Measurements from ENCODE around the gene PLCH1. TPM values are rescaled to one million over a fixed set of nuclear protein-coding genes. Genes with fewer than 3 reads are reported as not detected.
A peak's percentile ranks its signal among the peaks of the same experiment; 100 is the strongest.

PLCH1 gene
- total and polyA plus RNA-seq, 2 of the 8 experiments (the other 6 are each of a cell fraction or from before 2014, with no cell fraction given): 5.8 to 17.2 TPM

- no peak for DNase-seq (ENCODE audit: low read depth in 1 of 2, low spot score in 2 of 2)
- peaks cover 0 to 6% (median 0%) of the 10 kb centered on the region in 4 experiments; a peak in 2 of 7 replicates for H3K4me1 ChIP-seq (replicated peaks in 1 of 4; ENCODE audit: control insufficient read depth in 3 of 4, insufficient read depth in 4 of 4, low read length in 3 of 4)
- no peaks in the 10 kb centered on the region for H3K9me3 ChIP-seq (ENCODE audit: insufficient read depth in 2 of 2, low read depth in 1 of 2, low read length in 1 of 2)
- no peak overlapping the region for H3K4me3 ChIP-seq (ENCODE audit: extremely low read depth in 1 of 4, insufficient read depth in 2 of 4, low read depth in 3 of 4, low read length in 4 of 4)
- peak overlapping the region; percentile 41; the same call in 1 of the 2 replicates for H2AK5ac ChIP-seq (ENCODE audit: low read depth, low read length)
- H3K79me1 ChIP-seq (ENCODE audit: low read depth, low read length): no peaks in the 10 kb centered on the region; the same call in 1 of the 2 replicates
- no peak overlapping the region for H3K18ac ChIP-seq (ENCODE audit: extremely low read depth, low read length)
- no peaks in the 10 kb centered on the region for H3K23me2 ChIP-seq (ENCODE audit: low read depth, low read length)
- H3K4ac ChIP-seq (replicated peaks; ENCODE audit: insufficient read length, low read depth, low read length): no peak overlapping the region
- H3K79me2 ChIP-seq (ENCODE audit: control insufficient read depth in 1 of 2, insufficient read depth in 2 of 2, low read length in 2 of 2): no peaks in the 10 kb centered on the region
- no peak overlapping the region for H2BK20ac ChIP-seq (ENCODE audit: low read length)
- no peak overlapping the region for H4K5ac ChIP-seq (ENCODE audit: insufficient read length, low read depth, low read length)
- H3K56ac ChIP-seq (replicated peaks; ENCODE audit: insufficient read length, low read depth, low read length): no peak overlapping the region
- 89% methylated on average over 3 of the region's 3 CpGs; no CpG with 5 or more reads in 1 of the 2 experiments for WGBS, 2 experiments (ENCODE audit: extremely low coverage in 1 of 2, insufficient coverage in 1 of 2, insufficient read length in 1 of 2, insufficient replicate concordance in 2 of 2, low coverage in 1 of 2, low lambda C conversion rate in 2 of 2, missing lambda C conversion rate in 1 of 2)
- no peak overlapping the region for H3K23ac ChIP-seq (ENCODE audit: insufficient read length)
- CTCF ChIA-PET (ENCODE audit: partially characterized antibody): interaction anchor here (0.9 to 2.7 kb wide), 4 partner anchors 13 to 242 kb away, joined by 3 to 7 read pairs (median 4); no protein-coding TSS in a partner anchor
- no peak overlapping the region for H3K14ac ChIP-seq (ENCODE audit: insufficient read length)
- H2AFZ ChIP-seq (ENCODE audit: low read length): no peak overlapping the region
- no peak overlapping the region for H3K9ac ChIP-seq (replicated peaks in 1 of 4; ENCODE audit: extremely low read depth in 1 of 4, low read depth in 3 of 4, low read length in 3 of 4)
- POLR2A ChIA-PET (ENCODE audit: partially characterized antibody): no interaction called here
- H4K8ac ChIP-seq (ENCODE audit: extremely low read depth, insufficient read depth, low read length): no peak overlapping the region
- H2BK5ac ChIP-seq (ENCODE audit: low read depth, low read length): peak overlapping the region; percentile 18; the same call in 1 of the 2 replicates
- H3K4me2 ChIP-seq (ENCODE audit: insufficient read depth in 1 of 2, low read depth in 2 of 2, low read length in 2 of 2): no peak overlapping the region
- FAIRE-seq: no peak
- TF ChIP-seq CEBPB (IDR thresholded peaks at IDR 0.05; ENCODE audit: low read depth, low read length) (peak; percentile 73), POU5F1 (IDR thresholded peaks at IDR 0.05; ENCODE audit: low read depth, low read length) (no peak)
- no peak overlapping the region for H4K91ac ChIP-seq (replicated peaks; ENCODE audit: insufficient read length, low read length)
- no peak overlapping the region for H2BK120ac ChIP-seq (replicated peaks; ENCODE audit: low read depth, low read length)
- no peaks in the 10 kb centered on the region for H4K20me1 ChIP-seq (replicated peaks in 1 of 2; ENCODE audit: control insufficient read depth in 1 of 2, insufficient read depth in 2 of 2, low read length in 2 of 2)
- H2BK15ac ChIP-seq (ENCODE audit: low read length): no peak overlapping the region
- no peak overlapping the region for H3K27ac ChIP-seq (ENCODE audit: low read depth, low read length)
- H2BK12ac ChIP-seq (ENCODE audit: low read depth, low read length): no peak overlapping the region
- no peaks in the 10 kb centered on the region for H3K36me3 ChIP-seq (ENCODE audit: control insufficient read depth in 2 of 4, insufficient read depth in 4 of 4, low read length in 3 of 4)
- no peaks in the 10 kb centered on the region for H3K27me3 ChIP-seq (replicated peaks in 1 of 4; ENCODE audit: control insufficient read depth in 3 of 4, extremely low read depth in 1 of 4, insufficient read depth in 3 of 4, low read length in 3 of 4)
Measured at GRCh38 chr3:155634121-155634719, 110.7 kb downstream of the PLCH1 start.

Measured in H1 (cell line).